ENCODE results near the gene ENGASE.

- no peak for TF ChIP-seq CTCF (IDR thresholded peaks at IDR 0.05)
- no peak for TF ChIP-seq POLR2AphosphoS5 (IDR thresholded peaks at IDR 0.05)
- TF ChIP-seq POLR2A (IDR thresholded peaks at IDR 0.05; ENCODE audit: low read depth), result no peak
- no peak for TF ChIP-seq EP300 (IDR thresholded peaks at IDR 0.05)
These were observed 16.8 kb upstream of the ENGASE start for GRCh38 chr17:79057737-79058385.
